GM18517 (cell line): Measurements from ENCODE around the gene RAMP3.
"Not testable (repeated sequence)": the region's sequence is repeated elsewhere in the genome, so short reads cannot be mapped to it uniquely, and the experiment has no call there.

Experiments used
- ATAC-seq: cut with Tn5 transposase; IDR thresholded peaks from one replicate; pipeline ENCODE4 v1.9.1; 2021; ENCODE audit warnings: mild to moderate bottlenecking, moderate library complexity; ENCODE audit not compliant: unreplicated experiment

RAMP3 gene

GRCh38 chr7:45155941-45156340, 1.6 kb upstream of the RAMP3 start:
- ATAC-seq = no peak

GRCh38 chr7:45156516-45157272, 897 bp upstream of the RAMP3 start:
- ATAC-seq = no peak

- no peak for ATAC-seq
Observed at GRCh38 chr7:45157286-45157652, 322 bp upstream of the RAMP3 start.

- no peak for ATAC-seq
Observed at GRCh38 chr7:45158471-45158870, 880 bp downstream of the RAMP3 start.

- ATAC-seq = no peak
Observed at GRCh38 chr7:45159296-45159695, 1.7 kb downstream of the RAMP3 start.

GRCh38 chr7:45160417-45160881, 2.9 kb downstream of the RAMP3 start:
- ATAC-seq = no peak

GRCh38 chr7:45161138-45161537, 3.5 kb downstream of the RAMP3 start:
- ATAC-seq = no peak

GRCh38 chr7:45161842-45162241, 4.3 kb downstream of the RAMP3 start:
- ATAC-seq = no peak

GRCh38 chr7:45162311-45162845, 4.8 kb downstream of the RAMP3 start:
- ATAC-seq = no peak

GRCh38 chr7:45162943-45163691, 5.5 kb downstream of the RAMP3 start:
- no peak for ATAC-seq

- ATAC-seq = no peak
Observed at GRCh38 chr7:45163692-45164052, 6.1 kb downstream of the RAMP3 start.

- ATAC-seq = not testable (repeated sequence)
Observed at GRCh38 chr7:45164271-45164670, 6.7 kb downstream of the RAMP3 start.

GRCh38 chr7:45165857-45166256, 8.3 kb downstream of the RAMP3 start:
- no peak for ATAC-seq

- ATAC-seq = no peak
Observed at GRCh38 chr7:45171946-45172345, 14.4 kb downstream of the RAMP3 start.

GRCh38 chr7:45173596-45174327, 16.2 kb downstream of the RAMP3 start:
- ATAC-seq = no peak

- ATAC-seq = no peak
Observed at GRCh38 chr7:45174328-45174610, 16.7 kb downstream of the RAMP3 start.

GRCh38 chr7:45174966-45175765, 17.6 kb downstream of the RAMP3 start:
- ATAC-seq = no peak

GRCh38 chr7:45176091-45176490, 18.5 kb downstream of the RAMP3 start:
- no peak for ATAC-seq

- ATAC-seq = no peak
Observed at GRCh38 chr7:45176886-45177731, 19.5 kb downstream of the RAMP3 start.

GRCh38 chr7:45177801-45178200, 20.2 kb downstream of the RAMP3 start:
- no peak for ATAC-seq
